HCT116 (cell line): Measurements from ENCODE around the gene NEU4. TPM values are rescaled to one million over a fixed set of nuclear protein-coding genes. Genes with fewer than 3 reads are reported as not detected.

ENCODE experiments used
- ATAC-seq: fragments of 200-7000 bp; cut with Tn5 transposase; 2 replicates; pipeline ENCODE4 v1.9.1; 2020; ENCODE audit warnings: mild to moderate bottlenecking, moderate library complexity
- BruUV-seq: library from RNA; stranded (reverse); fragments of 400-500 nt; replicated peaks from 2 replicates; lab custom pipeline; 2021; lab: Mats Ljungman, UMichigan
- CTCF ChIA-PET: fragments of 300-600 bp; sonication (Branson Sonifier 250); formaldehyde crosslinking; loops from one replicate; lab custom pipeline; 2021; ENCODE audit warnings: antibody characterized with exemption; lab: Charles Lee
- POLR2A ChIA-PET: fragments of 300-600, 350-600 bp; sonication (Branson Sonifier 250); formaldehyde crosslinking; loops from one replicate; lab custom pipeline; 2021; ENCODE audit warnings: antibody characterized with exemption; lab: Charles Lee
- RAD21 ChIA-PET, 2 experiments: fragments of 300-600 bp; sonication (Branson Sonifier 250); formaldehyde crosslinking; loops; one replicate each; lab custom pipeline; 2023; ENCODE audit warnings: low total read pairs in 2 of 2; ENCODE audit not compliant: uncharacterized antibody in 2 of 2, unreplicated experiment in 2 of 2, low non-redundant PET in 1 of 2; lab: Charles Lee
- DNase-seq: peaks from one replicate; pipeline ENCODE4 v3.0.0-alpha.2; 2010; ENCODE audit warnings: low read depth, low spot score
- H2AFZ ChIP-seq: fragments of 200-600 bp; shearing (Covaris generic), sonication (generic); 2 replicates; pipeline ENCODE4 v1.6.1; 2017; ENCODE audit warnings: low read depth, mixed run types, mixed read lengths, antibody characterized with exemption, low read length; ENCODE audit not compliant: poor library complexity, severe bottlenecking
- H3K27ac ChIP-seq: 2 replicates; pipeline ENCODE4 v1.5.1; 2012; ENCODE audit warnings: low read depth, low read length
- H3K27me3 ChIP-seq: fragments of 200-600 bp; sonication (generic); 2 replicates; pipeline ENCODE4 v1.6.1; 2016; ENCODE audit warnings: mixed run types, low read length, mixed read lengths; ENCODE audit not compliant: insufficient read depth
- H3K36me3 ChIP-seq, 2 experiments: fragments of 200-500 bp in 1 of 2; fragments of 200-600 bp in 1 of 2; sonication (Bioruptor generic) in 1 of 2; sonication (generic) in 1 of 2; 2 replicates each; pipeline versions ENCODE4 v1.5.1 to v1.6.1; 2014 to 2016; ENCODE audit warnings: low read length in 2 of 2, inconsistent platforms in 1 of 2, mixed read lengths in 1 of 2, mixed run types in 1 of 2; ENCODE audit not compliant: insufficient read depth in 2 of 2, control insufficient read depth in 1 of 2
- H3K4me1 ChIP-seq, 2 experiments: fragments of 200-600 bp in 1 of 2; sonication (generic) in 1 of 2; 2 replicates each; pipeline versions ENCODE4 v1.5.1 to v1.6.1; 2012 to 2017; ENCODE audit warnings: low read length in 2 of 2, inconsistent platforms in 1 of 2, mild to moderate bottlenecking in 1 of 2, mixed read lengths in 1 of 2, mixed run types in 1 of 2, moderate library complexity in 1 of 2; ENCODE audit not compliant: insufficient read depth in 2 of 2, control insufficient read depth in 1 of 2
- H3K4me2 ChIP-seq: fragments of 200-600 bp; sonication (generic); 2 replicates; pipeline ENCODE4 v1.6.1; 2017; ENCODE audit warnings: mixed run types, low read length, mixed read lengths
- H3K4me3 ChIP-seq, 2 experiments: fragments of 200-600 bp in 1 of 2; sonication (generic) in 1 of 2; replicated peaks in 1 of 2; 2 replicates each; pipeline ENCODE4 v1.5.1; 2011 to 2016; ENCODE audit warnings: low read length in 2 of 2, control low read depth in 1 of 2, low read depth in 1 of 2, mild to moderate bottlenecking in 1 of 2, mixed read lengths in 1 of 2, mixed run types in 1 of 2
- H3K79me2 ChIP-seq: fragments of 200-600 bp; sonication (generic); 2 replicates; pipeline ENCODE4 v1.6.1; 2017; ENCODE audit warnings: mild to moderate bottlenecking, mixed run types, low read length, moderate library complexity, mixed read lengths; ENCODE audit not compliant: insufficient read depth
- H3K9ac ChIP-seq: fragments of 200-600 bp; sonication (generic); 2 replicates; pipeline ENCODE4 v1.6.1; 2016; ENCODE audit warnings: low read length, mixed read lengths
- H3K9me2 ChIP-seq: fragments of 200-600 bp; sonication (generic), shearing (Covaris generic); 2 replicates; pipeline ENCODE4 v1.6.1; 2017; ENCODE audit warnings: mixed run types, mild to moderate bottlenecking, moderate library complexity; ENCODE audit not compliant: insufficient read depth
- H3K9me3 ChIP-seq, 2 experiments: fragments of 200-500 bp in 1 of 2; fragments of 200-600 bp in 1 of 2; sonication (Bioruptor generic) in 1 of 2; sonication (generic) in 1 of 2; 2 replicates each; pipeline ENCODE4 v1.6.1; 2014 to 2017; ENCODE audit warnings: low read length in 2 of 2, mixed read lengths in 2 of 2, inconsistent platforms in 1 of 2, low read depth in 1 of 2, mild to moderate bottlenecking in 1 of 2, mixed run types in 1 of 2, moderate library complexity in 1 of 2; ENCODE audit not compliant: control insufficient read depth in 1 of 2, insufficient read depth in 1 of 2
- H4K20me1 ChIP-seq: fragments of 200-600 bp; sonication (generic), shearing (Covaris generic); 2 replicates; pipeline ENCODE4 v1.6.1; 2017; ENCODE audit warnings: mixed run types, mild to moderate bottlenecking, moderate library complexity; ENCODE audit not compliant: insufficient read depth
- EGR1 ChIP-seq: IDR thresholded peaks from 2 replicates; pipeline ENCODE4 v1.6.1; 2012; ENCODE audit warnings: low read depth
- EZH2 ChIP-seq: fragments of 200-600 bp; sonication (generic); IDR thresholded peaks from 2 replicates; pipeline ENCODE4 v1.6.1; 2017; ENCODE audit warnings: antibody characterized with exemption, mixed run types
- FOSL1 ChIP-seq: IDR thresholded peaks from 2 replicates; pipeline ENCODE4 v1.6.1; 2012; ENCODE audit warnings: low read depth
- JUND ChIP-seq: IDR thresholded peaks from 2 replicates; pipeline ENCODE4 v1.6.1; 2012
- POLR2AphosphoS5 ChIP-seq: IDR thresholded peaks from 2 replicates; pipeline ENCODE4 v1.6.1; 2011; ENCODE audit warnings: mild to moderate bottlenecking, low read depth, low read length, moderate library complexity
- SP1 ChIP-seq: IDR thresholded peaks from 2 replicates; pipeline ENCODE4 v1.6.1; 2012; ENCODE audit warnings: low read depth
- TCF7L2 ChIP-seq: IDR thresholded peaks from 2 replicates; pipeline ENCODE4 v1.7.0; 2011; ENCODE audit warnings: borderline replicate concordance, inconsistent platforms; ENCODE audit not compliant: insufficient read depth, insufficient read length; ENCODE audit errors: extremely low read depth
- ZBTB33 ChIP-seq: IDR thresholded peaks from 2 replicates; pipeline ENCODE4 v1.6.1; 2011; ENCODE audit warnings: mild to moderate bottlenecking, low read length, moderate library complexity; ENCODE audit not compliant: insufficient replicate concordance; ENCODE audit errors: extremely low read depth
- ZFX ChIP-seq: fragments of 450-650 bp; IDR thresholded peaks from 2 replicates; pipeline ENCODE4 v1.6.1; 2017
- intact Hi-C: fragments of 100-400 bp; cut with micrococcal nuclease; formaldehyde crosslinking; loops from 2 replicates; pipeline ENCODE4 v1.10.0; 2022
- total RNA-seq: library from RNA; stranded (reverse); gene quantifications from one replicate; pipeline ENCODE4 v1.2.1, GENCODE V29; 2021; ENCODE audit not compliant: unreplicated experiment
- TF ChIP-seq, protein P1 (sequence below): IDR thresholded peaks from 2 replicates; pipeline ENCODE4 v1.6.1; 2012; ENCODE audit warnings: low read depth

The NEU4 gene
- total RNA-seq, 1 experiment from 2014 or later = 0.34 TPM

- Histone ChIP-seq H3K9ac (peak overlapping the region; percentile 66), H3K4me3 (peak overlapping the region; percentile 43 to 58), H3K9me3 (no peaks in the 10 kb centered on the region), H3K4me2 (peak overlapping the region; percentile 80), H3K79me2 (no peaks in the 10 kb centered on the region), H2AFZ (peak overlapping the region; percentile 51), H3K4me1 (peaks cover 10 to 14% of the 10 kb centered on the region in 2 experiments), H3K9me2 (no peaks in the 10 kb centered on the region), H4K20me1 (no peaks in the 10 kb centered on the region), H3K36me3 (no peaks in the 10 kb centered on the region), H3K27me3 (no peaks in the 10 kb centered on the region), H3K27ac (peak overlapping the region; percentile 35; the same call in 1 of the 2 replicates)
- TF ChIP-seq JUND (peak; percentile 59; the same call in 1 of the 2 replicates), EZH2 (no peak), ZBTB33 (no peak), POLR2AphosphoS5 (peak; percentile 55), SP1 (no peak; the same call in 1 of the 2 replicates), ZFX (peak; percentile 70; the same call in 1 of the 2 replicates), EGR1 (peak; percentile 73), FOSL1 (peak; percentile 65), TCF7L2 (peak; percentile 72)
- TF ChIP-seq, protein P1, sequence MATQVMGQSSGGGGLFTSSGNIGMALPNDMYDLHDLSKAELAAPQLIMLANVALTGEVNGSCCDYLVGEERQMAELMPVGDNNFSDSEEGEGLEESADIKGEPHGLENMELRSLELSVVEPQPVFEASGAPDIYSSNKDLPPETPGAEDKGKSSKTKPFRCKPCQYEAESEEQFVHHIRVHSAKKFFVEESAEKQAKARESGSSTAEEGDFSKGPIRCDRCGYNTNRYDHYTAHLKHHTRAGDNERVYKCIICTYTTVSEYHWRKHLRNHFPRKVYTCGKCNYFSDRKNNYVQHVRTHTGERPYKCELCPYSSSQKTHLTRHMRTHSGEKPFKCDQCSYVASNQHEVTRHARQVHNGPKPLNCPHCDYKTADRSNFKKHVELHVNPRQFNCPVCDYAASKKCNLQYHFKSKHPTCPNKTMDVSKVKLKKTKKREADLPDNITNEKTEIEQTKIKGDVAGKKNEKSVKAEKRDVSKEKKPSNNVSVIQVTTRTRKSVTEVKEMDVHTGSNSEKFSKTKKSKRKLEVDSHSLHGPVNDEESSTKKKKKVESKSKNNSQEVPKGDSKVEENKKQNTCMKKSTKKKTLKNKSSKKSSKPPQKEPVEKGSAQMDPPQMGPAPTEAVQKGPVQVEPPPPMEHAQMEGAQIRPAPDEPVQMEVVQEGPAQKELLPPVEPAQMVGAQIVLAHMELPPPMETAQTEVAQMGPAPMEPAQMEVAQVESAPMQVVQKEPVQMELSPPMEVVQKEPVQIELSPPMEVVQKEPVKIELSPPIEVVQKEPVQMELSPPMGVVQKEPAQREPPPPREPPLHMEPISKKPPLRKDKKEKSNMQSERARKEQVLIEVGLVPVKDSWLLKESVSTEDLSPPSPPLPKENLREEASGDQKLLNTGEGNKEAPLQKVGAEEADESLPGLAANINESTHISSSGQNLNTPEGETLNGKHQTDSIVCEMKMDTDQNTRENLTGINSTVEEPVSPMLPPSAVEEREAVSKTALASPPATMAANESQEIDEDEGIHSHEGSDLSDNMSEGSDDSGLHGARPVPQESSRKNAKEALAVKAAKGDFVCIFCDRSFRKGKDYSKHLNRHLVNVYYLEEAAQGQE = no peak
- POLR2A ChIA-PET = interaction anchor here (1.2 kb wide), 1 partner anchor 9 kb away, joined by 3 read pairs; no protein-coding TSS in a partner anchor
- peak; percentile 96 for ATAC-seq
- BruUV-seq = no TSS peak
- CTCF ChIA-PET = interaction anchor here (1.0 kb wide), 1 partner anchor 9 kb away, joined by 3 read pairs; no protein-coding TSS in a partner anchor
- intact Hi-C loops = no loop called here
- RAD21 ChIA-PET = no interaction called here
- peak; percentile 32 for DNase-seq
These were observed 35.2 kb downstream of the NEU4 start for GRCh38 chr2:241844066-241844728.
